OCI-LY1 (cell line): ENCODE data around the gene AKAP13.

Experiments used
- H2AFZ ChIP-seq: fragments of 200-600 bp; sonication (generic), shearing (Covaris generic); 2 replicates; pipeline ENCODE4 v1.6.0; 2014; ENCODE audit warnings: antibody characterized with exemption, mild to moderate bottlenecking, low read length
- H3F3A ChIP-seq: fragments of 200-600 bp; sonication (generic), shearing (Covaris generic); 2 replicates; pipeline ENCODE4 v1.6.0; 2014; ENCODE audit warnings: mild to moderate bottlenecking, antibody characterized with exemption, low read length, moderate library complexity; ENCODE audit not compliant: insufficient read depth
- H3K27ac ChIP-seq: fragments of 200-600 bp; sonication (generic); 2 replicates; pipeline ENCODE4 v1.5.1; 2014; ENCODE audit warnings: low read length, mixed run types, mild to moderate bottlenecking, low read depth; ENCODE audit not compliant: poor library complexity, severe bottlenecking
- H3K27me3 ChIP-seq: fragments of 200-600 bp; sonication (generic); 2 replicates; pipeline ENCODE4 v1.6.0; 2014; ENCODE audit warnings: antibody characterized with exemption, mild to moderate bottlenecking, low read length, moderate library complexity; ENCODE audit not compliant: insufficient read depth
- H3K36me3 ChIP-seq: fragments of 200-600 bp; sonication (generic); 2 replicates; pipeline ENCODE4 v1.6.1; 2014; ENCODE audit warnings: mild to moderate bottlenecking, antibody characterized with exemption, low read length, moderate library complexity, mixed read lengths; ENCODE audit not compliant: insufficient read depth
- H3K4me1 ChIP-seq: fragments of 200-600 bp; sonication (generic); 2 replicates; pipeline ENCODE4 v1.5.1; 2014; ENCODE audit warnings: mild to moderate bottlenecking, low read length, moderate library complexity; ENCODE audit not compliant: insufficient read depth, severe bottlenecking
- H3K4me2 ChIP-seq: fragments of 200-600 bp; sonication (generic), shearing (Covaris generic); 2 replicates; pipeline ENCODE4 v1.6.1; 2014; ENCODE audit warnings: low read length
- H3K4me3 ChIP-seq: fragments of 200-600 bp; sonication (generic); 2 replicates; pipeline ENCODE4 v1.5.1; 2014; ENCODE audit warnings: low read length, low read depth, mild to moderate bottlenecking, mixed read lengths; ENCODE audit not compliant: poor library complexity, severe bottlenecking
- H3K79me2 ChIP-seq: fragments of 200-600 bp; shearing (Covaris generic); 2 replicates; pipeline ENCODE4 v1.6.1; 2016; ENCODE audit warnings: mixed run types, low read length, mixed read lengths; ENCODE audit not compliant: insufficient read depth
- H3K9ac ChIP-seq: fragments of 200-600 bp; sonication (generic), shearing (Covaris generic); 2 replicates; pipeline ENCODE4 v1.6.1; 2014; ENCODE audit warnings: mild to moderate bottlenecking, low read length, mixed read lengths
- H3K9me2 ChIP-seq: fragments of 200-600 bp; sonication (generic), shearing (Covaris generic); 2 replicates; pipeline ENCODE4 v1.6.1; 2014; ENCODE audit warnings: low read depth, mild to moderate bottlenecking, low read length, mixed read lengths
- H3K9me3 ChIP-seq: fragments of 200-600 bp; shearing (Covaris generic); 2 replicates; pipeline ENCODE4 v1.6.1; 2014; ENCODE audit warnings: low read length, mixed read lengths
- H4K20me1 ChIP-seq: fragments of 200-600 bp; sonication (generic), shearing (Covaris generic); 2 replicates; pipeline ENCODE4 v1.6.0; 2016; ENCODE audit warnings: mild to moderate bottlenecking, low read length; ENCODE audit not compliant: insufficient read depth
- EZH2 ChIP-seq: fragments of 200-600 bp; sonication (generic), shearing (Covaris generic); IDR thresholded peaks from 2 replicates; pipeline ENCODE4 v1.8.0; 2017; ENCODE audit warnings: borderline replicate concordance, mixed run types, mild to moderate bottlenecking, antibody characterized with exemption, low read length, moderate library complexity, mixed read lengths
- TF ChIP-seq, protein P1 (sequence below): fragments of 200-600 bp; sonication (generic), shearing (Covaris generic); IDR thresholded peaks from 2 replicates; pipeline ENCODE4 v1.5.1; 2017; ENCODE audit warnings: mild to moderate bottlenecking, antibody characterized with exemption, low read length, moderate library complexity, mixed read lengths

AKAP13 gene

DNA sequence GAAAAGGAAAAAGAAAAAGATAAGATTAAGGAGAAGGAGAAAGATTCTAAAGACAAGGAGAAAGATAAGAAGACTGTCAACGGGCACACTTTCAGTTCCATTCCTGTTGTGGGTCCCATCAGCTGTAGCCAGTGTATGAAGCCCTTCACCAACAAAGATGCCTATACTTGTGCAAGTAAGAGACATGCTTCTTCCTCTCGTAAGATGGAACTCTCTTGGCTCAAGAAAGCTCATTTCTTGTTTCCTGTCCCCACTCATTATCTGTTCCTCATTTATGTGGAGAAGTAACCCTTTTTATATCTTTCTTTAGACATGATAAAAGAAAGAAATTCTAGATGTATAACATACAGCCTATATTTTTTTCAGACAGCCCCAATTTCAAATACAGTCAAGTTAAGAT is 312.9 kb downstream of the AKAP13 start:
- H3K9ac ChIP-seq, result peak overlapping the region; percentile 39; the same call in 1 of the 2 replicates
- no peak for TF ChIP-seq EZH2
- H3K79me2 ChIP-seq, result peaks cover 17% of the 10 kb centered on the region
- H3K27me3 ChIP-seq, result no peaks in the 10 kb centered on the region
- no peaks in the 10 kb centered on the region for H3K9me3 ChIP-seq
- peak overlapping the region; percentile 68 for H3K4me3 ChIP-seq
- H3K4me2 ChIP-seq, result peak overlapping the region; percentile 76
- peaks cover 52% of the 10 kb centered on the region for H3K36me3 ChIP-seq
- H3F3A ChIP-seq, result 0 out of 2 replicates have a peak, but pooled peaks cover 3% of the 10 kb centered on the region
- no peaks in the 10 kb centered on the region for H3K9me2 ChIP-seq
- no peak overlapping the region for H2AFZ ChIP-seq
- peaks cover 54% of the 10 kb centered on the region for H3K4me1 ChIP-seq
- peak overlapping the region; percentile 96 for H3K27ac ChIP-seq
- H4K20me1 ChIP-seq, result no peaks in the 10 kb centered on the region

DNA sequence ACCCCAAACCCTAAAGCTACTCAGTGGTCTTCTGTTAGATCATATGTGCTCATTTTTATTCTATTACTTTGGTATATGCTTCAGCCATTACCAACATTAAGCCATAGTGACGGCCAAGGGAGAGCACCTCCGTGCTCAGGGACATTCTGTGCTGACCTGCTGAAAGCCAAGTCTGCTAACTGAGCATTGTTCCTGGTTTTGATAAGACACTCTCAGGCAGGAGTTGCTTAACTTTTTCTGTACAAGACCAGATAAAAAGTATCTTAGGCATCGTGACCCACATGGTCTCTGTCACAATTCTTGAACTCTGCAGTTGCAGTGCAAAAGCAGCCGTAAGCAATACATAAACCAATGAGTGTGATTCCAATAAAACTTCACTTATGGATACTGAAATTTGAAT is 313.7 kb downstream of the AKAP13 start:
- H3K27ac ChIP-seq, result peak overlapping the region; percentile 96

DNA sequence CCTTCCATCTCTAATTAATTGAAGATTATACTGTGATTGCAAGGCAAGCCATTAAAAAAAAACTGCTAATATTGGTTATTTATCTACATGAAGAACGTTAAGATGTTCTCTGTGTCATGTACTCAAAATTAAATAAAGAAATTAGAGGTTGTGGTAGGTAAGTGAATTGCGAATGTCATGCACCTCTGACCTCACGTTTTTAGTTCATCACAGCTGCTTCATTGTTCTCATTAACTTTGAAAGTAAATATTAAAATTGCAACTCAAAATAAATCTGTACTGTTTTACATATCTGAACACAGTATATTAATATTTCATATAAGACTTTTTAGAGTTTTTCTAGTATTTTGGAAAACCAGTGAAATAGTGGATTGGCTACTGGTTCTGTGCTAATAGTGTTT is 320.4 kb downstream of the AKAP13 start:
- H3K9ac ChIP-seq, result no peak overlapping the region
- no peaks in the 10 kb centered on the region for H3K9me2 ChIP-seq
- H3K9me3 ChIP-seq, result no peaks in the 10 kb centered on the region
- H3K4me1 ChIP-seq, result peaks cover 56% of the 10 kb centered on the region
- 0 out of 2 replicates have a peak, but pooled peaks cover 5% of the 10 kb centered on the region for H3F3A ChIP-seq
- H3K79me2 ChIP-seq, result peaks cover 23% of the 10 kb centered on the region
- peak overlapping the region; percentile 91 for H3K27ac ChIP-seq
- H4K20me1 ChIP-seq, result no peaks in the 10 kb centered on the region
- no peak overlapping the region for H3K4me3 ChIP-seq
- H3K36me3 ChIP-seq, result peaks cover 35% of the 10 kb centered on the region
- no peaks in the 10 kb centered on the region for H3K27me3 ChIP-seq
- no peak overlapping the region for H3K4me2 ChIP-seq
- TF ChIP-seq, protein P1, sequence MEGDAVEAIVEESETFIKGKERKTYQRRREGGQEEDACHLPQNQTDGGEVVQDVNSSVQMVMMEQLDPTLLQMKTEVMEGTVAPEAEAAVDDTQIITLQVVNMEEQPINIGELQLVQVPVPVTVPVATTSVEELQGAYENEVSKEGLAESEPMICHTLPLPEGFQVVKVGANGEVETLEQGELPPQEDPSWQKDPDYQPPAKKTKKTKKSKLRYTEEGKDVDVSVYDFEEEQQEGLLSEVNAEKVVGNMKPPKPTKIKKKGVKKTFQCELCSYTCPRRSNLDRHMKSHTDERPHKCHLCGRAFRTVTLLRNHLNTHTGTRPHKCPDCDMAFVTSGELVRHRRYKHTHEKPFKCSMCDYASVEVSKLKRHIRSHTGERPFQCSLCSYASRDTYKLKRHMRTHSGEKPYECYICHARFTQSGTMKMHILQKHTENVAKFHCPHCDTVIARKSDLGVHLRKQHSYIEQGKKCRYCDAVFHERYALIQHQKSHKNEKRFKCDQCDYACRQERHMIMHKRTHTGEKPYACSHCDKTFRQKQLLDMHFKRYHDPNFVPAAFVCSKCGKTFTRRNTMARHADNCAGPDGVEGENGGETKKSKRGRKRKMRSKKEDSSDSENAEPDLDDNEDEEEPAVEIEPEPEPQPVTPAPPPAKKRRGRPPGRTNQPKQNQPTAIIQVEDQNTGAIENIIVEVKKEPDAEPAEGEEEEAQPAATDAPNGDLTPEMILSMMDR, result no peak
- no peak for TF ChIP-seq EZH2
- H2AFZ ChIP-seq, result no peak overlapping the region

More for the DNA sequence above, 313.7 kb downstream of the AKAP13 start:
- H4K20me1 ChIP-seq, result no peaks in the 10 kb centered on the region
- H3K4me3 ChIP-seq, result no peak overlapping the region
- no peaks in the 10 kb centered on the region for H3K9me2 ChIP-seq
- H3K9me3 ChIP-seq, result no peaks in the 10 kb centered on the region
- peaks cover 52% of the 10 kb centered on the region for H3K36me3 ChIP-seq
- peaks cover 17% of the 10 kb centered on the region for H3K79me2 ChIP-seq
- no peak overlapping the region for H3K9ac ChIP-seq
- no peaks in the 10 kb centered on the region for H3F3A ChIP-seq
- H2AFZ ChIP-seq, result no peak overlapping the region
- peaks cover 46% of the 10 kb centered on the region for H3K4me1 ChIP-seq
- TF ChIP-seq, protein P1, result no peak
- no peak for TF ChIP-seq EZH2
- no peaks in the 10 kb centered on the region for H3K27me3 ChIP-seq
- H3K4me2 ChIP-seq, result no peak overlapping the region
